SK-N-SH (cell line): ENCODE data around the gene C2CD4D. TPM values are rescaled to one million over a fixed set of nuclear protein-coding genes. Genes with fewer than 3 reads are reported as not detected.
A peak's percentile ranks its signal among the peaks of the same experiment; 100 is the strongest.

Experiments
- CTCF ChIA-PET: fragments of 300-600, 350-600 bp; formaldehyde crosslinking; extraction: SDS; loops from one replicate; lab custom pipeline; 2021; lab: Yijun Ruan, JAX
- POLR2A ChIA-PET: fragments of 350-600 bp; sonication (Branson Sonifier 250); formaldehyde crosslinking; extraction: SDS; loops from one replicate; lab custom pipeline; 2020; ENCODE audit warnings: antibody characterized with exemption, inconsistent platforms; lab: Yijun Ruan, JAX
- DNase-seq: peaks from one replicate; pipeline ENCODE4 v3.0.0; 2012
- H2AFZ ChIP-seq: fragments of 200-600 bp; sonication (generic); 2 replicates; pipeline ENCODE4 v1.8.1; 2016; ENCODE audit warnings: antibody characterized with exemption, mild to moderate bottlenecking, low read depth
- H3F3A ChIP-seq: fragments of 200-600 bp; sonication (generic); replicated peaks from 2 replicates; pipeline ENCODE3; 2016; ENCODE audit warnings: antibody characterized with exemption, mild to moderate bottlenecking; ENCODE audit not compliant: insufficient read depth
- H3K27ac ChIP-seq, 2 experiments: fragments of 200-500 bp in 1 of 2; fragments of 200-600 bp in 1 of 2; sonication (Bioruptor generic) in 1 of 2; sonication (generic), shearing (Covaris generic) in 1 of 2; 2 replicates each; pipeline versions ENCODE4 v1.5.1 to v1.6.1; 2014 to 2016; ENCODE audit warnings: low read depth in 2 of 2, inconsistent platforms in 1 of 2, low read length in 1 of 2, mild to moderate bottlenecking in 1 of 2, mixed read lengths in 1 of 2
- H3K27me3 ChIP-seq: fragments of 200-600 bp; sonication (generic), shearing (Covaris generic); 2 replicates; pipeline ENCODE4 v1.6.1; 2016; ENCODE audit warnings: mixed run types; ENCODE audit not compliant: insufficient read depth
- H3K36me3 ChIP-seq, 2 experiments: fragments of 200-500 bp in 1 of 2; fragments of 200-600 bp in 1 of 2; sonication (Bioruptor generic) in 1 of 2; sonication (generic) in 1 of 2; replicated peaks in 1 of 2; 2 replicates each; pipeline versions ENCODE3 to v1.5.1; 2014 to 2016; ENCODE audit warnings: low read length in 1 of 2, mild to moderate bottlenecking in 1 of 2; ENCODE audit not compliant: insufficient read depth in 2 of 2, control insufficient read depth in 1 of 2
- H3K4me1 ChIP-seq, 2 experiments: fragments of 200-500 bp in 1 of 2; fragments of 200-600 bp in 1 of 2; sonication (Bioruptor generic) in 1 of 2; sonication (generic), shearing (Covaris generic) in 1 of 2; 2 replicates each; pipeline versions ENCODE4 v1.5.1 to v1.6.1; 2014 to 2016; ENCODE audit warnings: low read depth in 1 of 2, low read length in 1 of 2, mixed run types in 1 of 2; ENCODE audit not compliant: insufficient read depth in 2 of 2, control insufficient read depth in 1 of 2
- H3K4me2 ChIP-seq: fragments of 200-600 bp; sonication (generic), shearing (Covaris generic); 2 replicates; pipeline ENCODE4 v1.6.1; 2017; ENCODE audit warnings: mixed run types
- H3K4me3 ChIP-seq, 2 experiments: fragments of 200-500 bp in 1 of 2; fragments of 200-600 bp in 1 of 2; sonication (Bioruptor generic) in 1 of 2; sonication (generic), shearing (Covaris generic) in 1 of 2; 2 replicates each; pipeline versions ENCODE4 v1.5.1 to v1.8.1; 2014 to 2016; ENCODE audit warnings: low read depth in 2 of 2, inconsistent platforms in 1 of 2, low read length in 1 of 2, mild to moderate bottlenecking in 1 of 2, mixed read lengths in 1 of 2, moderate library complexity in 1 of 2
- H3K79me2 ChIP-seq: fragments of 200-600 bp; sonication (generic); 2 replicates; pipeline ENCODE4 v1.8.1; 2017; ENCODE audit warnings: mild to moderate bottlenecking; ENCODE audit not compliant: insufficient read depth
- H3K9ac ChIP-seq: fragments of 200-600 bp; sonication (generic); 2 replicates; pipeline ENCODE4 v1.6.1; 2017; ENCODE audit warnings: mixed run types
- H3K9me2 ChIP-seq: fragments of 200-600 bp; sonication (generic); 2 replicates; pipeline ENCODE4 v1.6.1; 2017; ENCODE audit warnings: mixed run types
- H3K9me3 ChIP-seq: fragments of 200-600 bp; sonication (generic); 2 replicates; pipeline ENCODE4 v1.6.1; 2017; ENCODE audit warnings: mixed run types, mild to moderate bottlenecking, moderate library complexity
- H4K20me1 ChIP-seq: fragments of 200-600 bp; sonication (generic); 2 replicates; pipeline ENCODE4 v1.6.1; 2017; ENCODE audit warnings: mild to moderate bottlenecking, mixed run types; ENCODE audit not compliant: insufficient read depth
- FOXM1 ChIP-seq: IDR thresholded peaks from 2 replicates; pipeline ENCODE4 v1.4.0; 2012; ENCODE audit warnings: low read depth, mild to moderate bottlenecking
- MEF2A ChIP-seq: IDR thresholded peaks from 2 replicates; pipeline ENCODE4 v1.4.0; 2012; ENCODE audit warnings: low read depth, borderline replicate concordance
- MXI1 ChIP-seq: IDR thresholded peaks from 2 replicates; pipeline ENCODE4 v1.6.1; 2012; ENCODE audit warnings: mild to moderate bottlenecking, low read depth, low read length, improper control_type of control experiment
- NFIC ChIP-seq: IDR thresholded peaks from 2 replicates; pipeline ENCODE4 v1.4.0; 2012; ENCODE audit warnings: borderline replicate concordance
- RCOR1 ChIP-seq: fragments of 150-350 bp; IDR thresholded peaks from 2 replicates; pipeline ENCODE4 v1.6.1; 2017; ENCODE audit warnings: antibody characterized with exemption, low read length
- SIN3A ChIP-seq: IDR thresholded peaks from 2 replicates; pipeline ENCODE4 v1.6.1; 2012; ENCODE audit warnings: low read depth, mild to moderate bottlenecking, low read length, moderate library complexity, borderline replicate concordance
- WGBS: methylation state at CpG from one replicate; pipeline ENCODE4 v1.1.6; 2017; ENCODE audit warnings: low lambda C conversion rate; 5-methylcytosine and 5-hydroxymethylcytosine counted together
- polyA plus RNA-seq, 3 experiments: library from polyadenylated mRNA; depleted of rRNA; stranded (reverse); fragments of >200 nt; gene quantifications; 2 replicates each; pipeline ENCODE4 v1.2.3, GENCODE V29; 2012
- TF ChIP-seq, protein P1 (sequence below): fragments of 200-600 bp; sonication (generic); IDR thresholded peaks from 2 replicates; pipeline ENCODE4 v1.6.1; 2017; ENCODE audit warnings: antibody characterized with exemption, mild to moderate bottlenecking, moderate library complexity
- TF ChIP-seq, protein P2 (sequence below): IDR thresholded peaks from 2 replicates; pipeline ENCODE4 v1.4.0; 2012; ENCODE audit warnings: low read depth
- TF ChIP-seq, protein P3 (sequence below): IDR thresholded peaks from 2 replicates; pipeline ENCODE4; 2012
- TF ChIP-seq, protein P4 (sequence below): fragments of 150-350 bp; IDR thresholded peaks from 2 replicates; pipeline ENCODE4 v1.6.1; 2017; ENCODE audit warnings: antibody characterized with exemption, low read length, low read depth, borderline replicate concordance

C2CD4D gene
- polyA plus RNA-seq, 1 of the 3 experiments (the other 2 are of a cell fraction): not detected

DNA sequence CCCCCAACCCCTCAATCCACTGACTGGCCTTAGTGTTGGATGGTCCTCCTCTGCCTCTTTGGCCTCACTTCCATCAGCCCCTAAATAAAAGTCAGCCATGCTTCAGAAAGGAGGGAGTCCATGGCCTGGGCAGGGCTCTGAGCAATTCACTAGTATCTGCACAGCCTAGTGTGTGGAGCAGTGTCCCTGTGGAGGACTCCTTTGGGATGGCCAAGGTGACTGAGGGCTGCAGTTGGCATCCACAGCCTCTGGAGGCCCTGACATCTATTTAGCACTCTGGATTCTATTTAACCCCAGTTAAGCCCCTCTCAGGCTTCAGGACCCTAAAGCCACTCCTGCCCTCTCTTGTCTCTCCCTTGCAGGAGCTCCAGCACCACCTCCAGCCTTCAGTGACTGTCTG is 10.3 kb upstream of the C2CD4D start (continued):
- TF ChIP-seq SIN3A (no peak), NFIC (no peak), RCOR1 (no peak), FOXM1 (no peak)
- TF ChIP-seq, protein P1, sequence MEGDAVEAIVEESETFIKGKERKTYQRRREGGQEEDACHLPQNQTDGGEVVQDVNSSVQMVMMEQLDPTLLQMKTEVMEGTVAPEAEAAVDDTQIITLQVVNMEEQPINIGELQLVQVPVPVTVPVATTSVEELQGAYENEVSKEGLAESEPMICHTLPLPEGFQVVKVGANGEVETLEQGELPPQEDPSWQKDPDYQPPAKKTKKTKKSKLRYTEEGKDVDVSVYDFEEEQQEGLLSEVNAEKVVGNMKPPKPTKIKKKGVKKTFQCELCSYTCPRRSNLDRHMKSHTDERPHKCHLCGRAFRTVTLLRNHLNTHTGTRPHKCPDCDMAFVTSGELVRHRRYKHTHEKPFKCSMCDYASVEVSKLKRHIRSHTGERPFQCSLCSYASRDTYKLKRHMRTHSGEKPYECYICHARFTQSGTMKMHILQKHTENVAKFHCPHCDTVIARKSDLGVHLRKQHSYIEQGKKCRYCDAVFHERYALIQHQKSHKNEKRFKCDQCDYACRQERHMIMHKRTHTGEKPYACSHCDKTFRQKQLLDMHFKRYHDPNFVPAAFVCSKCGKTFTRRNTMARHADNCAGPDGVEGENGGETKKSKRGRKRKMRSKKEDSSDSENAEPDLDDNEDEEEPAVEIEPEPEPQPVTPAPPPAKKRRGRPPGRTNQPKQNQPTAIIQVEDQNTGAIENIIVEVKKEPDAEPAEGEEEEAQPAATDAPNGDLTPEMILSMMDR: no peak

DNA sequence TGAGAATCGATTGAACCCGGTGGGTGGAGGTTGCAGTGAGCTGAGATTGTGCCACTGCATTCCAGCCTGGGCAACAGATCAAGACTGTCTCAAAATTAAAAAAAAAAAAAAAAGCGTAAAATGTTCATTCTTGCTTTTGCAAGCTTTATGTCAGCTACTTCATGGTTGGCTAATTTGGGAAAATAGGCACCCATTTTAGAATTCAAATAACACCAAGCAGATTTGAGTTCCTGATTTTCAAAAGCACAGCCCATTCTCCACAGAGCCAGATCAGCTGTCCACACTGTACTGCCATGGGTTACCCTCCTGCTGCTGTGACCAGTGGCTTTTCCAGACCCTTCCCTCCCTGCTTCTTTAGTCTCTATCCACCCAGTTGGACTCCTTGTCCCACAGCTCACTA is 9.5 kb upstream of the C2CD4D start:
- no peak overlapping the region for H3K27ac ChIP-seq
- H3K36me3 ChIP-seq: no peaks in the 10 kb centered on the region
- H3K9me3 ChIP-seq: no peaks in the 10 kb centered on the region
- DNase-seq: no peak
- H3K4me3 ChIP-seq: no peak overlapping the region
- POLR2A ChIA-PET: interaction anchor here (1.4 kb wide), 1 partner anchor 61 kb away, joined by 7 read pairs; the partner anchor contains the start of gene THEM4
- no peaks in the 10 kb centered on the region for H3K79me2 ChIP-seq
- H3K9ac ChIP-seq: no peak overlapping the region
- 44% methylated on average over 3 of the region's 3 CpGs for WGBS
- no peaks in the 10 kb centered on the region for H3F3A ChIP-seq
- H3K4me2 ChIP-seq: no peak overlapping the region
- CTCF ChIA-PET: interaction anchor here (0.9 to 6.8 kb wide), 7 partner anchors 9 to 153 kb away, joined by 3 to 50 read pairs (median 4); partner anchors contain the start of gene CELF3
- H3K27me3 ChIP-seq: peaks cover 5% of the 10 kb centered on the region; the same call in 1 of the 2 replicates
- no peak overlapping the region for H2AFZ ChIP-seq
- no peaks in the 10 kb centered on the region for H4K20me1 ChIP-seq
- no peaks in the 10 kb centered on the region for H3K9me2 ChIP-seq
- H3K4me1 ChIP-seq: peaks cover 0 to 40% of the 10 kb centered on the region in 2 experiments; a peak in 1 of 4 replicates
- TF ChIP-seq MEF2A: no peak
- TF ChIP-seq, protein P1: no peak
- TF ChIP-seq, protein P2, sequence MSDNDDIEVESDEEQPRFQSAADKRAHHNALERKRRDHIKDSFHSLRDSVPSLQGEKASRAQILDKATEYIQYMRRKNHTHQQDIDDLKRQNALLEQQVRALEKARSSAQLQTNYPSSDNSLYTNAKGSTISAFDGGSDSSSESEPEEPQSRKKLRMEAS: no peak

DNA sequence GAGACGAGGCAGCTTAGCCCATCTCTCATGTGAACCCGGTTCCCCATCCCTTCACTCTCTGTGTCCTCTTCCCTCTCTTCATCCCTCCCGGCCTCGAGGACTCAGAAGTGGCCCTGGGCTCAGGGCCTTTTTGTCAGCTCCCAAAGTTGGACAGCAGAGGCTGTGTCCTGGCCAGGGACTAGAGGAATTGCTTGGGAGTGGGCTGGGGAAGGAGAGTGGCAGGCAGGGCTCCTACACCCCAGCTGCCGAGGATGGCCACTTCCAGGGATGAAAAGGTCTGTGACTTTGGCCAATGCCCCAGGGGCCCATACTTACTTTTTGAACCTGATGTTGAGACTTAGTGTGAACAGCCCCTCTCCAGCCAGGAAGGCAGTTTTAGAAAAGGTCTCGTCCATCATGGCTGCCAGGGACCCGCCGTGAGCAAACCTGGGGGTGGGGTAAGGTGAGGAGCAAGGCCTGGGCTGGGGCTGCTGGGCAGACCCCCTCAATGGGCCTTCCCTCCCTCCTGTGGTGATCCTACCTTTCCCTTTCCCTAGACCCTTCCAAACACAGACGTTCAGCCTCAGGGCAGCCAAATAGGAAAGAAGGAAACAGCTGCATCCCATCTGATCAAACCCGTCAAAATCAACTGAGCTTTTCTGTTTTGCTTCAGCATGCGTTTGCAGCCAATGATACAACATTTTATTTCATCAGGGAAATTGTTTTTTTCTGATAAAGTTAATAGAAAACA is 8.4 kb upstream of the C2CD4D start:
- WGBS: 42% methylated on average over 11 of the region's 11 CpGs
- H3K36me3 ChIP-seq: no peaks in the 10 kb centered on the region
- no peaks in the 10 kb centered on the region for H3K79me2 ChIP-seq
- no peaks in the 10 kb centered on the region for H4K20me1 ChIP-seq
- CTCF ChIA-PET: interaction anchor here (0.7 to 6.8 kb wide), 11 partner anchors 10 to 252 kb away, joined by 3 to 50 read pairs (median 3); partner anchors contain the start of gene CELF3
- peaks cover 5% of the 10 kb centered on the region; the same call in 1 of the 2 replicates for H3K27me3 ChIP-seq
- no peak overlapping the region for H3K4me3 ChIP-seq
- H3K27ac ChIP-seq: peak overlapping the region in 1 of 2 experiments; percentile 44; a peak in 2 of 4 replicates
- POLR2A ChIA-PET: interaction anchor here (0.6 to 1.4 kb wide), 2 partner anchors 18 to 62 kb away, joined by 5 to 7 read pairs; partner anchors contain the start of gene THEM4
- peaks cover 0 to 40% of the 10 kb centered on the region in 2 experiments; a peak in 1 of 4 replicates for H3K4me1 ChIP-seq
- H3K9me3 ChIP-seq: no peaks in the 10 kb centered on the region
- no peak overlapping the region for H3K4me2 ChIP-seq
- H3F3A ChIP-seq: no peaks in the 10 kb centered on the region
- peak; percentile 84 for DNase-seq
- no peak overlapping the region for H2AFZ ChIP-seq
- no peak overlapping the region for H3K9ac ChIP-seq
- H3K9me2 ChIP-seq: no peaks in the 10 kb centered on the region
- TF ChIP-seq, protein P1: no peak
- TF ChIP-seq MXI1: no peak; the same call in 1 of the 2 replicates
- TF ChIP-seq NFIC: no peak
- TF ChIP-seq, protein P3, sequence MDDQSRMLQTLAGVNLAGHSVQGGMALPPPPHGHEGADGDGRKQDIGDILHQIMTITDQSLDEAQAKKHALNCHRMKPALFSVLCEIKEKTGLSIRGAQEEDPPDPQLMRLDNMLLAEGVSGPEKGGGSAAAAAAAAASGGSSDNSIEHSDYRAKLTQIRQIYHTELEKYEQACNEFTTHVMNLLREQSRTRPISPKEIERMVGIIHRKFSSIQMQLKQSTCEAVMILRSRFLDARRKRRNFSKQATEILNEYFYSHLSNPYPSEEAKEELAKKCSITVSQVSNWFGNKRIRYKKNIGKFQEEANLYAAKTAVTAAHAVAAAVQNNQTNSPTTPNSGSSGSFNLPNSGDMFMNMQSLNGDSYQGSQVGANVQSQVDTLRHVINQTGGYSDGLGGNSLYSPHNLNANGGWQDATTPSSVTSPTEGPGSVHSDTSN: no peak
- TF ChIP-seq, protein P4, sequence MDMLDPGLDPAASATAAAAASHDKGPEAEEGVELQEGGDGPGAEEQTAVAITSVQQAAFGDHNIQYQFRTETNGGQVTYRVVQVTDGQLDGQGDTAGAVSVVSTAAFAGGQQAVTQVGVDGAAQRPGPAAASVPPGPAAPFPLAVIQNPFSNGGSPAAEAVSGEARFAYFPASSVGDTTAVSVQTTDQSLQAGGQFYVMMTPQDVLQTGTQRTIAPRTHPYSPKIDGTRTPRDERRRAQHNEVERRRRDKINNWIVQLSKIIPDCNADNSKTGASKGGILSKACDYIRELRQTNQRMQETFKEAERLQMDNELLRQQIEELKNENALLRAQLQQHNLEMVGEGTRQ: no peak
